ENCODE results near the gene CLOCK. TPM values are rescaled to one million over a fixed set of nuclear protein-coding genes. Genes with fewer than 3 reads are reported as not detected.

CLOCK gene
- total and polyA plus RNA-seq, 10 of the 15 experiments (the other 5 are each of a cell fraction or from before 2014, with no cell fraction given), result 2.8 to 11.7 (median 10.4) TPM

DNA sequence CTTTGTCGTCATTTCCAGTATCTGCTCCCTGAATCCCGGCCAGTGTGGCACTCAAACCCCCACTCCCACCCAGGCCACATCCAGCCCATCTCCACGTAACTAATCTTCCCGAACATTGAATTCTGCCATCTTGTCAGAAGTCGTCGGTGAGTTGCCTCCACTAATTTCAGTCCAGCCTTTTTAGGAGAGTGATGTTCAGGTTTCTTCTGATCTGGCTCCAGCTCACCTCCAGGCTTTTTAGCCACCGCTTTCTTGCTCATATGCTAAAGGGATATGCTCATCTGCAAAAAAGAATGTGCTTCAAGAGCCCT lies 149.6 kb downstream of the CLOCK start:
- H3K4me1 ChIP-seq (ENCODE audit: control insufficient read depth, insufficient read depth, low read length), result peaks cover 3% of the 10 kb centered on the region; the same call in 1 of the 2 replicates
- SMC1A ChIA-PET (ENCODE audit: uncharacterized antibody, unreplicated experiment), result interaction anchor here (1.0 to 3.3 kb wide), 3 partner anchors 21 to 52 kb away, joined by 3 to 12 read pairs (median 5); partner anchors contain the start of gene SRD5A3
- BruUV-seq (replicated peaks), result TSS peak; percentile 60
- DNase-seq (ENCODE audit: low read depth, low spot score), result no peak
- peaks cover 59% of the 10 kb centered on the region for H3K79me2 ChIP-seq (ENCODE audit: control insufficient read depth, insufficient read depth, low read length)
- no peaks in the 10 kb centered on the region for H3K27me3 ChIP-seq (replicated peaks in 1 of 2; ENCODE audit: control insufficient read depth in 2 of 2, insufficient read depth in 2 of 2, low read length in 1 of 2)
- peaks cover 0 to 4% of the 10 kb centered on the region in 2 experiments; a peak in 1 of 4 replicates for H3K36me3 ChIP-seq (ENCODE audit: control insufficient read depth in 2 of 2, insufficient read depth in 2 of 2, low read length in 1 of 2)
- FAIRE-seq, result no peak
- POLR2A ChIA-PET, result interaction anchor here (0.7 to 1.2 kb wide), 2 partner anchors 12 to 23 kb away, joined by 3 to 5 read pairs; no protein-coding TSS in a partner anchor
- H3K4me3 ChIP-seq, result peak overlapping the region; percentile 88
- 0 out of 2 replicates have a peak, but pooled peaks cover 2% of the 10 kb centered on the region for H4K20me1 ChIP-seq (ENCODE audit: control insufficient read depth, insufficient read depth)
- ATAC-seq, result no peak
- H3K27ac ChIP-seq (ENCODE audit: control insufficient read depth, insufficient read depth), result peak overlapping the region; percentile 91
- H3K9me3 ChIP-seq (replicated peaks; ENCODE audit: control insufficient read depth, insufficient read depth, low read length), result no peaks in the 10 kb centered on the region
- H2AFZ ChIP-seq (ENCODE audit: control insufficient read depth, low read depth, low read length), result no peak overlapping the region
- no peak for TF ChIP-seq ZBTB40 (IDR thresholded peaks at IDR 0.05; ENCODE audit: borderline replicate concordance)
- H3K4me2 ChIP-seq (ENCODE audit: control insufficient read depth, insufficient read depth), result peak overlapping the region; percentile 82
- RAD21 ChIA-PET (ENCODE audit: unreplicated experiment), result interaction anchor here (0.7 to 6.1 kb wide), 2 partner anchors 12 to 1041 kb away, joined by 3 to 41 read pairs; no protein-coding TSS in a partner anchor
- H3K9ac ChIP-seq (ENCODE audit: control insufficient read depth, insufficient read depth, low read length), result peak overlapping the region; percentile 91
- CTCF ChIA-PET, result interaction anchor here (8.4 kb wide), 1 partner anchor 13 kb away, joined by 75 read pairs; no protein-coding TSS in a partner anchor
- intact Hi-C loops (cut with micrococcal nuclease; ENCODE audit: unreplicated experiment) (loop anchor here (2.0 to 5.0 kb wide), 3 partner anchors 50 to 455 kb away; partner anchors contain the start of genes CLOCK, EXOC1 and SRD5A3), in situ Hi-C loops (cut with MboI) (loop anchor here (5.0 kb wide), 1 partner anchor 150 kb away; the partner anchor contains the start of gene CLOCK)
- 10% methylated on average over 7 of the region's 7 CpGs for WGBS (ENCODE audit: insufficient coverage, insufficient replicate concordance, low lambda C conversion rate, missing lambda C conversion rate)
